Osteocyte (in vitro differentiated cells): ENCODE results near the gene TDRD12. TPM values are rescaled to one million over a fixed set of nuclear protein-coding genes. Genes with fewer than 3 reads are reported as not detected.
"Not testable (repeated sequence)": the region's sequence is repeated elsewhere in the genome, so short reads cannot be mapped to it uniquely, and the experiment has no call there.

Source experiments
- DNase-seq: peaks from one replicate; pipeline ENCODE4 v3.0.0; 2021; ENCODE audit warnings: mixed read lengths; ENCODE audit not compliant: unreplicated experiment; ENCODE audit errors: extremely low spot score
- H3K27ac Mint-ChIP-seq: one replicate; pipeline ENCODE4 v1.8.0; 2021; ENCODE audit warnings: mild to moderate bottlenecking, mixed read lengths; ENCODE audit not compliant: unreplicated experiment
- H3K27me3 Mint-ChIP-seq: one replicate; pipeline ENCODE4 v1.8.0; 2021; ENCODE audit warnings: mixed read lengths; ENCODE audit not compliant: unreplicated experiment
- H3K36me3 Mint-ChIP-seq: one replicate; pipeline ENCODE4 v1.8.0; 2021; ENCODE audit warnings: mixed read lengths; ENCODE audit not compliant: unreplicated experiment
- H3K4me1 Mint-ChIP-seq: one replicate; pipeline ENCODE4 v1.8.0; 2021; ENCODE audit warnings: mixed read lengths; ENCODE audit not compliant: unreplicated experiment
- H3K4me3 Mint-ChIP-seq: one replicate; pipeline ENCODE4 v1.8.0; 2021; ENCODE audit warnings: mild to moderate bottlenecking, moderate library complexity, mixed read lengths; ENCODE audit not compliant: unreplicated experiment
- H3K9me3 Mint-ChIP-seq: one replicate; pipeline ENCODE4 v1.8.0; 2021; ENCODE audit warnings: mixed read lengths; ENCODE audit not compliant: unreplicated experiment
- CTCF ChIP-seq: fragments of 200-600 bp; sonication (generic); IDR thresholded peaks from 2 replicates; pipeline ENCODE4 v1.5.0; 2021; ENCODE audit warnings: antibody characterized with exemption, mild to moderate bottlenecking, moderate library complexity
- total RNA-seq: library from RNA; stranded (reverse); gene quantifications from 2 replicates; pipeline ENCODE4 v1.2.1, GENCODE V29; 2021

The TDRD12 gene
- total RNA-seq, 1 donor from 2014 or later = 0.11 TPM

DNA sequence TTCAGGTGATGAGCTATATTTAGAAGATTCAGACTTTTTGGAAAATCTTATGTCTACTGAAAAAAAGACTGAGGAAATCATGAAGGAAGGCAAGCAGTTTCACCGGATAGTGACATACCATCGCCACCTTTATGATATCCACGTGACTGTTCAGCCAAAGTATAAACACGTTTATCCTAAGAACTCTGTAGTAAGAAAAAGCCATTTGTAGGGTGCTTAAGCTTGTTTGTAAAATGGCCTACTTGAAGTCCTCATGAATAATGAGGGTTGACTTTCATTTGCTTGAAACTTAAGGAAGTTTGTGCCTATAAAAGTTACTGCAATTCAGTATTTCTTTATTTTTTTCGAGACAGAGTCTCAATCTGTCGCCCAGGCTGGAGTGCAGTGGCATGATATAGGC, 7.8 kb upstream of the TDRD12 start:
- no peak overlapping the region for H3K4me3 Mint-ChIP-seq
- no peaks in the 10 kb centered on the region for H3K27me3 Mint-ChIP-seq
- no peak for DNase-seq
- H3K27ac Mint-ChIP-seq = no peak overlapping the region
- no peaks in the 10 kb centered on the region for H3K4me1 Mint-ChIP-seq
- peaks cover 15% of the 10 kb centered on the region for H3K36me3 Mint-ChIP-seq
- TF ChIP-seq CTCF = no peak
- no peaks in the 10 kb centered on the region for H3K9me3 Mint-ChIP-seq

DNA sequence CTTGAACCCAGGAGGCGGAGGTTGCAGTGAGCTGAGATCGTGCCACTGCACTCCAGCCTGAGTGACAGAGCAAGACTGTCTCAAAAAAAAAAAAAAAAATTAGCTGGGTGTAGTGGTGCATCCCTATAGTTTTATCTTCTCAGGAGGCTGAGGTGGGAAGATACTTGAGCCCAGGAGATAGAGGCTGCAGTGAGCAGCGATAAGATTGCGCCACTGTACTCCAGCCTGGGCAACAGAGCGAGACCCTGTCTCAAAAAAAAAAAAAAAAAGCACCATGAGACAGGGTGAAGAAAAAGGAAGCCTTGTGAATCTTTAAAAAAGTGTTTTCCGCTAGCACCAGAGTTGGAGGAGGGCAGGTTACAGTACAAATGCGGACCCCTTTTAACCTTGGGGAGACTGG, 3.4 kb upstream of the TDRD12 start:
- not testable (repeated sequence) for H3K4me1 Mint-ChIP-seq, H3K27me3 Mint-ChIP-seq, H3K9me3 Mint-ChIP-seq, H3K4me3 Mint-ChIP-seq, H3K27ac Mint-ChIP-seq, DNase-seq
- peaks cover 15% of the 10 kb centered on the region for H3K36me3 Mint-ChIP-seq

DNA sequence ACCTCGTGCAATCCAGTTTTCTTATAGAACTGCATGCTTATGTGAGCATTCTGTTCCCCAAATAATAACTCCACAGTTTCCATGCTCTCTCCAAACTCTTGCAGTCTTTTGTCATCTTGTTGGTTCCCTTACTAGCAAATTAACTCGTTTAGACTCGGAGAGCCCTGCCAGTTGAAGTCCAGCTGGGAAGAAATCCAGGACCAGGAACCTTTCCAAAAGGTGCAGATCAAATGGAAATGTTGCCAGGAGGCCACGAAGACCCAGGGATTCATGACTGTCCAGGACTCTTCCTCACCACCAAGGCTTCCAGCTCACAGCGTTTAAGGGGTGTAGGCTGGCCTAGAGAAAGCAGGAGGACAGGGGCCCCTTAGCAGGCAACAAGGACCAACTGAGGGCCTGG, 2.1 kb upstream of the TDRD12 start:
- TF ChIP-seq CTCF = no peak
- Mint-ChIP-seq H3K9me3 (no peaks in the 10 kb centered on the region), H3K27me3 (no peaks in the 10 kb centered on the region), H3K36me3 (peaks cover 15% of the 10 kb centered on the region), H3K27ac (no peak overlapping the region), H3K4me1 (no peaks in the 10 kb centered on the region), H3K4me3 (no peak overlapping the region)
- DNase-seq = no peak

GRCh38 chr19:32718286-32718685, 1.3 kb upstream of the TDRD12 start:
- no peak for TF ChIP-seq CTCF
- H3K36me3 Mint-ChIP-seq = peaks cover 11% of the 10 kb centered on the region
- DNase-seq = no peak
- H3K4me3 Mint-ChIP-seq = no peak overlapping the region
- no peaks in the 10 kb centered on the region for H3K4me1 Mint-ChIP-seq
- no peaks in the 10 kb centered on the region for H3K27me3 Mint-ChIP-seq
- H3K27ac Mint-ChIP-seq = no peak overlapping the region
- no peaks in the 10 kb centered on the region for H3K9me3 Mint-ChIP-seq

GRCh38 chr19:32720216-32720935, 809 bp downstream of the TDRD12 start:
- Mint-ChIP-seq H3K27ac (no peak overlapping the region), H3K4me3 (no peak overlapping the region), H3K9me3 (no peaks in the 10 kb centered on the region), H3K4me1 (no peaks in the 10 kb centered on the region), H3K27me3 (no peaks in the 10 kb centered on the region), H3K36me3 (peaks cover 2% of the 10 kb centered on the region)
- no peak for DNase-seq
- TF ChIP-seq CTCF = no peak

DNA sequence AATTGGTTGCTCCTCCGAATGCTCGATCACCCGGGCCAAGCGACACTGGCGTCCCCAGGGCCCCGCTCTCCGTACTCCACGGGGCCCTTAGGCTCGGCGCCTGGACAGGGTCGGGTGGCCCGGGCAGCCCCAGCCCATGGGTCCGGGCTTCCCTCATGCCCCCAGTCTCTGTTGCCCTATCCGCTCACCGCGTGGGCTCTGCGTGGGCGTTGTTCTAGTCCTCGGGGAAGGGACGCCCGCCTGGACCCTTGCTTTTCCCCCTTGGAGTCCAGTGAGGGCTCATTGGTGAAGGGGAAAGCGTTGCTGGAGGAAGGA, 1.3 kb downstream of the TDRD12 start:
- Mint-ChIP-seq H3K27ac (no peak overlapping the region), H3K27me3 (no peaks in the 10 kb centered on the region)
- no peak for DNase-seq

More for the DNA sequence above, 1.3 kb downstream of the TDRD12 start:
- no peak overlapping the region for H3K4me3 Mint-ChIP-seq
- H3K36me3 Mint-ChIP-seq = peaks cover 2% of the 10 kb centered on the region
- no peaks in the 10 kb centered on the region for H3K4me1 Mint-ChIP-seq
- no peak for TF ChIP-seq CTCF
- no peaks in the 10 kb centered on the region for H3K9me3 Mint-ChIP-seq
